HS-27A (cell line): ENCODE data around the gene TEDC2.

ENCODE experiments used
- DNase-seq: peaks from one replicate; pipeline ENCODE4 v3.0.0-alpha.2; 2012; ENCODE audit warnings: low read depth, missing footprints

Gene TEDC2

GRCh38 chr16:2496223-2497115 is 36.6 kb downstream of the TEDC2 start:
- no peak for DNase-seq

- DNase-seq = no peak
Observed at GRCh38 chr16:2497116-2497630, 37.3 kb downstream of the TEDC2 start.

GRCh38 chr16:2497695-2498484 is 38.0 kb downstream of the TEDC2 start:
- DNase-seq = no peak

GRCh38 chr16:2498531-2499253 is 38.8 kb downstream of the TEDC2 start:
- DNase-seq = no peak

GRCh38 chr16:2499454-2499853 is 39.5 kb downstream of the TEDC2 start:
- no peak for DNase-seq

GRCh38 chr16:2499890-2500429 is 40.1 kb downstream of the TEDC2 start:
- DNase-seq = no peak

- no peak for DNase-seq
Observed at GRCh38 chr16:2500430-2500917, 40.6 kb downstream of the TEDC2 start.

GRCh38 chr16:2500918-2501750 is 41.2 kb downstream of the TEDC2 start:
- peak; percentile 19 for DNase-seq

- no peak for DNase-seq
Observed at GRCh38 chr16:2501946-2502895, 42.3 kb downstream of the TEDC2 start.

GRCh38 chr16:2505695-2506094 is 45.8 kb downstream of the TEDC2 start:
- no peak for DNase-seq

- DNase-seq = no peak
Observed at GRCh38 chr16:2507052-2507659, 47.2 kb downstream of the TEDC2 start.

- no peak for DNase-seq
Observed at GRCh38 chr16:2507665-2508064, 47.8 kb downstream of the TEDC2 start.

- DNase-seq = no peak
Observed at GRCh38 chr16:2508722-2509400, 49.0 kb downstream of the TEDC2 start.

GRCh38 chr16:2511128-2511800 is 51.4 kb downstream of the TEDC2 start:
- no peak for DNase-seq

GRCh38 chr16:2511996-2512734 is 52.3 kb downstream of the TEDC2 start:
- DNase-seq = no peak

GRCh38 chr16:2512735-2513404 is 53.0 kb downstream of the TEDC2 start:
- no peak for DNase-seq
